Lower lobe of right lung (tissue), 2 donors: Measurements from ENCODE around the gene STXBP3. TPM values are rescaled to one million over a fixed set of nuclear protein-coding genes. Genes with fewer than 3 reads are reported as not detected.

ENCODE experiments used
- ATAC-seq, 2 donors: fragments of 200-7000 bp; cut with Tn5 transposase; one replicate each; pipeline ENCODE4 v1.9.1; 2020 to 2022; ENCODE audit warnings: mild to moderate bottlenecking in 2 of 2, moderate library complexity in 2 of 2
- DNase-seq: peaks from one replicate; pipeline ENCODE4 v3.0.0-alpha.2; 2020
- H3K27ac ChIP-seq: fragments of 200-600 bp; one replicate; pipeline ENCODE4 v1.8.0; 2022
- H3K27me3 ChIP-seq: fragments of 200-600 bp; one replicate; pipeline ENCODE4 v1.8.0; 2022; ENCODE audit warnings: low read depth
- H3K36me3 ChIP-seq: fragments of 200-600 bp; one replicate; pipeline ENCODE4 v1.8.0; 2022; ENCODE audit warnings: mild to moderate bottlenecking
- H3K4me1 ChIP-seq: fragments of 200-600 bp; one replicate; pipeline ENCODE4 v1.8.0; 2022
- H3K4me3 ChIP-seq: fragments of 200-600 bp; one replicate; pipeline ENCODE4 v1.8.0; 2022; ENCODE audit warnings: mild to moderate bottlenecking
- H3K9me3 ChIP-seq: fragments of 200-600 bp; one replicate; pipeline ENCODE4 v1.8.0; 2022
- CTCF ChIP-seq: fragments of 200-600 bp; IDR thresholded peaks from one replicate; pipeline ENCODE4 v1.8.0; 2022; ENCODE audit warnings: antibody characterized with exemption, mild to moderate bottlenecking
- intact Hi-C: fragments of 100-400 bp; cut with DNase I; formaldehyde crosslinking; loops from one replicate; pipeline ENCODE4 v1.11.0; 2022
- total RNA-seq: library from RNA; stranded (reverse); fragmentation: NEBNext Ultra II Directional; extraction: Animal tissue kit (Norgen Biotek cat#: 25700); gene quantifications from one replicate; pipeline ENCODE4 v1.2.1, GENCODE V29; 2021
- donor health status: DM: no; HTN: yes; CAD: no; lungs with severe emphysema.

Gene STXBP3
- total RNA-seq, 1 donor from 2014 or later: 54.4 TPM

GRCh38 chr1:108704496-108704895 is 42.0 kb upstream of the STXBP3 start:
- peaks cover 26% of the 10 kb centered on the region for H3K36me3 ChIP-seq
- DNase-seq (no peak), ATAC-seq (no peak)
- intact Hi-C loops: no loop called here
- H3K27me3 ChIP-seq: no peaks in the 10 kb centered on the region
- no peak overlapping the region for H3K4me3 ChIP-seq
- H3K27ac ChIP-seq: no peak overlapping the region
- peaks cover 10% of the 10 kb centered on the region for H3K4me1 ChIP-seq
- TF ChIP-seq CTCF: no peak
- no peaks in the 10 kb centered on the region for H3K9me3 ChIP-seq

GRCh38 chr1:108706643-108707042 is 39.8 kb upstream of the STXBP3 start:
- intact Hi-C loops: no loop called here
- Histone ChIP-seq H3K27me3 (no peaks in the 10 kb centered on the region), H3K4me1 (peaks cover 10% of the 10 kb centered on the region), H3K9me3 (no peaks in the 10 kb centered on the region), H3K36me3 (peaks cover 5% of the 10 kb centered on the region), H3K4me3 (no peak overlapping the region), H3K27ac (no peak overlapping the region)
- ATAC-seq: no peak
- TF ChIP-seq CTCF: no peak
- DNase-seq: no peak

GRCh38 chr1:108708691-108709660 is 37.5 kb upstream of the STXBP3 start:
- peaks cover 9% of the 10 kb centered on the region for H3K4me1 ChIP-seq
- ATAC-seq: peak; percentile 53 to 68
- H3K27me3 ChIP-seq: no peaks in the 10 kb centered on the region
- H3K27ac ChIP-seq: no peak overlapping the region
- DNase-seq: peak; percentile 52
- H3K36me3 ChIP-seq: no peaks in the 10 kb centered on the region
- intact Hi-C loops: no loop called here
- no peak overlapping the region for H3K4me3 ChIP-seq
- peak; percentile 38 for TF ChIP-seq CTCF
- H3K9me3 ChIP-seq: no peaks in the 10 kb centered on the region

GRCh38 chr1:108712606-108713150 is 33.8 kb upstream of the STXBP3 start, which contains the start of gene FNDC7:
FNDC7 (plus strand) TSS chr1:108712908; CDS start chr1:108712934, 26 bp downstream.
- DNase-seq: no peak
- Histone ChIP-seq H3K9me3 (no peaks in the 10 kb centered on the region), H3K27ac (no peak within 1 kb of the TSS), H3K36me3 (no peaks in the 10 kb centered on the region), H3K4me3 (no peak within 1 kb of the TSS), H3K27me3 (peaks cover 3% of the 10 kb centered on the region), H3K4me1 (no peaks in the 10 kb centered on the region)
- no peak for TF ChIP-seq CTCF
- intact Hi-C loops: no loop called here
- ATAC-seq: no peak

GRCh38 chr1:108715932-108716331 is 30.5 kb upstream of the STXBP3 start:
- DNase-seq (no peak), ATAC-seq (no peak)
- no peak overlapping the region for H3K27ac ChIP-seq
- H3K4me3 ChIP-seq: no peak overlapping the region
- intact Hi-C loops: no loop called here
- H3K36me3 ChIP-seq: no peaks in the 10 kb centered on the region
- TF ChIP-seq CTCF: no peak
- no peaks in the 10 kb centered on the region for H3K9me3 ChIP-seq
- no peaks in the 10 kb centered on the region for H3K4me1 ChIP-seq
- peaks cover 3% of the 10 kb centered on the region for H3K27me3 ChIP-seq
